Measurements from ENCODE around the gene TMEM30B.

The TMEM30B gene

DNA sequence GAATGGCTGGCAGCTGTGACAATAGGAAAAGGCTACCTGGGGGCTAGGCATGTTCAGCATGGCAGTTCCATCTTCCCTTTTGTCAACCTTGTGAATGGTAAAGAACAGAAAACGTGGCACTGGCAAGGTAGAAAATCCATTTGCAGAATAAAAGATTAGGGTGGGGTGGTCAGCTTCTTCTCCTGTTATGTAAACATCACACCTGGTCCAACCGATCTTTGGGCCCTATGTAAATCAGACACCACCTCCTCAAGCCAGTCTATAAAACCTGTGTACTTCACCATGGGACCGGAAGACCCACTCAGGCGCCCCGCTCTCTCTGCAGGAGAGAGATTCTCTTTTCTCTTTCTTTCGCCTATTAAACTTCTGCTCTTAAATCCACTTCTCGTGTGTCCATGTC is 19.6 kb upstream of the TMEM30B start:
- no peaks in the 10 kb centered on the region for H3K27me3 ChIP-seq (ENCODE audit: control insufficient read depth in 1 of 2, insufficient read depth in 2 of 2, low read length in 2 of 2)
- no peak overlapping the region for H3K4me3 ChIP-seq (ENCODE audit: low read depth in 1 of 2, low read length in 2 of 2)
- no peak overlapping the region for H3K9ac ChIP-seq (ENCODE audit: low read depth in 1 of 2, low read length in 2 of 2)
- no peaks in the 10 kb centered on the region for H3K36me3 ChIP-seq (ENCODE audit: control insufficient read depth in 1 of 2, insufficient read depth in 2 of 2, low read length in 2 of 2)
- H3K27ac ChIP-seq (ENCODE audit: low read depth, low read length): no peak overlapping the region
- H3K9me3 ChIP-seq (ENCODE audit: control insufficient read depth in 1 of 2, low read length in 2 of 2): no peaks in the 10 kb centered on the region
- peaks cover 15 to 31% of the 10 kb centered on the region in 2 donors for H3K4me1 ChIP-seq (ENCODE audit: control insufficient read depth in 1 of 2, insufficient read depth in 2 of 2, low read length in 2 of 2)

DNA sequence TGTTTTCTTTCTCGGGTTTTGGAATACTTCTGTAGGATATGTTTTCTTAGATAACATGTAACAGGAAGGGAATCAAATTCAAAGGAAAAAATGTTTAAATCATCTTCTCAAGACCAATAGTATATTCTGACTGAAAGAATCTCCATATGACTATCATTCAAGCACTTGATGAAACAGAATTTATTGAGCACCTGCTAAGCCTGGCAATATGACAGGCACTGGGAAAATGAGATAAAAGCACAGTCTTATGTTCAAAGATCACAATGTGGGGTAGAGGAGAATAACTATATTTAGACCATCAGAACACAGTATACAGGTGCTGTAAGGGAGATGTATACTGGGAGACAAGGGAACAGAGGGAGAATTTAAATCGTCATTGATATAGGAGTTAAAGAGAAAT is 19.1 kb upstream of the TMEM30B start:
- H3K27me3 ChIP-seq (ENCODE audit: control insufficient read depth in 1 of 2, insufficient read depth in 2 of 2, low read length in 2 of 2): no peaks in the 10 kb centered on the region
- H3K9ac ChIP-seq (ENCODE audit: low read depth in 1 of 2, low read length in 2 of 2): no peak overlapping the region

DNA sequence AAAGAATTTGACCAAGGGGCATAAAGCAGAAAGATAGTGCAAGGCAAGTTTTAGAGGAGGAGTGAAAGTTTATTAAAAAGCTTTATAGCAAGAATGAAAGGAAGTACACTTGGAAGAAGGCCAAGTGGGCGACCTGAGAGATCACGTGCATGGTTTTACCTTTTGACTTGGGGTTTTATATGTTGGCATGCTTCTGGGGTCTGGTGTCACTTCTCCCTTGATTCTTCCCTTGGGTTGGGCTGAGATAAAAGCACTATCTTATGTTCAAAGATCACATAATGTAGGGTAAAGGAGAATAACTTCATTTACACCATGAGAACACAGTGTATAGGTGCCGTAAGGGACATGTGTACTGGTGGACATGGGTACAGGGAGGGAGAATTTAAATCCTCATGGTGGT is 17.7 kb upstream of the TMEM30B start:
- Histone ChIP-seq H3K9me3 (ENCODE audit: control insufficient read depth in 1 of 2, low read length in 2 of 2) (no peaks in the 10 kb centered on the region), H3K27ac (ENCODE audit: low read depth, low read length) (no peak overlapping the region), H3K27me3 (ENCODE audit: control insufficient read depth in 1 of 2, insufficient read depth in 2 of 2, low read length in 2 of 2) (no peaks in the 10 kb centered on the region), H3K36me3 (ENCODE audit: control insufficient read depth in 1 of 2, insufficient read depth in 2 of 2, low read length in 2 of 2) (no peaks in the 10 kb centered on the region), H3K4me3 (ENCODE audit: low read depth in 1 of 2, low read length in 2 of 2) (peak overlapping the region; percentile 25 to 35), H3K9ac (ENCODE audit: low read depth in 1 of 2, low read length in 2 of 2) (no peak overlapping the region), H3K4me1 (ENCODE audit: control insufficient read depth in 1 of 2, insufficient read depth in 2 of 2, low read length in 2 of 2) (peaks cover 15 to 31% of the 10 kb centered on the region in 2 donors)

More for the DNA sequence above, 19.1 kb upstream of the TMEM30B start:
- Histone ChIP-seq H3K27ac (ENCODE audit: low read depth, low read length) (no peak overlapping the region), H3K4me3 (ENCODE audit: low read depth in 1 of 2, low read length in 2 of 2) (no peak overlapping the region), H3K9me3 (ENCODE audit: control insufficient read depth in 1 of 2, low read length in 2 of 2) (no peaks in the 10 kb centered on the region), H3K4me1 (ENCODE audit: control insufficient read depth in 1 of 2, insufficient read depth in 2 of 2, low read length in 2 of 2) (peaks cover 15 to 31% of the 10 kb centered on the region in 2 donors), H3K36me3 (ENCODE audit: control insufficient read depth in 1 of 2, insufficient read depth in 2 of 2, low read length in 2 of 2) (no peaks in the 10 kb centered on the region)

DNA sequence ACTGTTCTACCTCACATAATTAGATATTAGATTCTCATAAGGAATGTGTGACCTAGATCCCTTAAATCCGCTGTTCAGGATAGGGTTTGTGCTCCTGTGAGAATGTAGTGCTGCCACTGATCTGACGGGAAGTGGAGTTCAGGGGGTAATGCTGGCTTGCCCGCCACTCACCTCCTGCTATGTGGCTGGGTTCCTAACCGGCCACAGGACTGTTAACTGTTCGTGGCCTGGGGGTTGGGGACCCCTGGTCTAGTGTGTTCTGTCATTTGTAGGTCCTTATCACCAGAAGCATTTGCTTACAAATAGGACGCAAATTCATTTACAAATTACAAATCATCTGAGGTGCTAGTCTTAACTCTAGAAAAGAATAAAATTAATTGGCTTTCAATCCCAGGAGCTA is 16.4 kb upstream of the TMEM30B start:
- H3K4me3 ChIP-seq (ENCODE audit: low read depth in 1 of 2, low read length in 2 of 2): no peak overlapping the region
- no peaks in the 10 kb centered on the region for H3K36me3 ChIP-seq (ENCODE audit: control insufficient read depth in 1 of 2, insufficient read depth in 2 of 2, low read length in 2 of 2)
- H3K27ac ChIP-seq (ENCODE audit: low read depth, low read length): no peak overlapping the region
- no peaks in the 10 kb centered on the region for H3K9me3 ChIP-seq (ENCODE audit: control insufficient read depth in 1 of 2, low read length in 2 of 2)
- H3K9ac ChIP-seq (ENCODE audit: low read depth in 1 of 2, low read length in 2 of 2): no peak overlapping the region
- no peaks in the 10 kb centered on the region for H3K27me3 ChIP-seq (ENCODE audit: control insufficient read depth in 1 of 2, insufficient read depth in 2 of 2, low read length in 2 of 2)
- peaks cover 15 to 31% of the 10 kb centered on the region in 2 donors for H3K4me1 ChIP-seq (ENCODE audit: control insufficient read depth in 1 of 2, insufficient read depth in 2 of 2, low read length in 2 of 2)

DNA sequence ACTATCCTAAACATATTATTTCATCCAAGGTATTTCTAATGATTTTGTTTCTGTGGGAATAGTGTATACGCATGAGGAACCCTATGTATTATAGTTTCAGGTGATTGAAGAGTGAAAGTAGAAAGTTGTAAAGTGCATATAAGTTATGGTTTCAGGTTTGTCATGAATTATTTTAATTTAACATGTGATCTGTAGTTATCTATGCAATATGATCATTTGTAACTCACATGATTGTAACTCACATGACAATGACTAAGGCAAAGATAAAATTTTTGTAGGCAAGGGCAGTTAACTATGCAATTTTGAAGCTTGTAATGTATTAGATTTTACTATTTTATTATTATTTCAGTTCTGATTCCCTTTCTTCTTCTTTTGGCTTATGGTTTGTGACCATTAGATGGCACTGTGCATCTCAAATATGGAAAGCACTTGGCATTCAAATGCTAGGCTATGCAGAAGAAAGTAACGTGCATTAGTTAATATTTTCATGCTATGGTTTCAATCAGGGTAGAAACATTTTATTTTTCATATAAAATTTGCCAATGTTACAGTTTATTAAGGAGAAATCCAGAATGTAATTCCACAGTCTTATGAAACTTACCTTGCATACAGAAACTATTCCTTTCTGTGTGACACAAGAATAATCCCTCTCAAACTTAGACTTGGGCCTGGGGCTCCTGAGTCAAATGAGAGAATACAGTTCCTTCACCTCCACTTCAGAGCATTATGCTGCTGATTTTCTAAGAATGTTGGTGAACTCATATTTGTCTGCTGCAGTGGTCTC is 15.8 kb upstream of the TMEM30B start:
- no peak overlapping the region for H3K9ac ChIP-seq (ENCODE audit: low read depth in 1 of 2, low read length in 2 of 2)
- no peak overlapping the region for H3K4me3 ChIP-seq (ENCODE audit: low read depth in 1 of 2, low read length in 2 of 2)
- H3K27me3 ChIP-seq (ENCODE audit: control insufficient read depth in 1 of 2, insufficient read depth in 2 of 2, low read length in 2 of 2): no peaks in the 10 kb centered on the region
- H3K27ac ChIP-seq (ENCODE audit: low read depth, low read length): no peak overlapping the region
- no peaks in the 10 kb centered on the region for H3K9me3 ChIP-seq (ENCODE audit: control insufficient read depth in 1 of 2, low read length in 2 of 2)
- no peaks in the 10 kb centered on the region for H3K36me3 ChIP-seq (ENCODE audit: control insufficient read depth in 1 of 2, insufficient read depth in 2 of 2, low read length in 2 of 2)
- peaks cover 15 to 31% of the 10 kb centered on the region in 2 donors for H3K4me1 ChIP-seq (ENCODE audit: control insufficient read depth in 1 of 2, insufficient read depth in 2 of 2, low read length in 2 of 2)

DNA sequence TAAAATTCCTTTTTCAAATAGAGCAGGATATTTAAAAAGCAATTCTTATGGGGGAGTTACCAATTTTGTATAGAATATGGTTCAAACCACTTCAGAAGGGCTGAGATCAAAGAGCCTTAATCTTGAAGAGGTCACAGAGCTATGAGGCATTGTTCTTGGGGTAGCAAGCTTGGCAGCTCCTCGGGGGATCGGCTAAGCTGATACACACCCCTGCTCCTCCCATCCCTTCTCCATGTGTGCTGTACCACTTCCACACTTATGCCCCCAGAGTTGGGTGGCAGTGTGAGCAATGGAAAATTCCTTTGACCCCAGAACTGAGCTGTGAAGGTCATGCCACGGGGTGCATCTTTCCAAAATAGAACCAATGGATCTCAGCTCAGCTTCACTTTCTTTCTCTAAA is 15.0 kb upstream of the TMEM30B start:
- Histone ChIP-seq H3K9ac (ENCODE audit: low read depth in 1 of 2, low read length in 2 of 2) (no peak overlapping the region), H3K9me3 (ENCODE audit: control insufficient read depth in 1 of 2, low read length in 2 of 2) (no peaks in the 10 kb centered on the region), H3K27me3 (ENCODE audit: control insufficient read depth in 1 of 2, insufficient read depth in 2 of 2, low read length in 2 of 2) (no peaks in the 10 kb centered on the region), H3K27ac (ENCODE audit: low read depth, low read length) (no peak overlapping the region), H3K36me3 (ENCODE audit: control insufficient read depth in 1 of 2, insufficient read depth in 2 of 2, low read length in 2 of 2) (no peaks in the 10 kb centered on the region), H3K4me3 (ENCODE audit: low read depth in 1 of 2, low read length in 2 of 2) (no peak overlapping the region), H3K4me1 (ENCODE audit: control insufficient read depth in 1 of 2, insufficient read depth in 2 of 2, low read length in 2 of 2) (peaks cover 15 to 31% of the 10 kb centered on the region in 2 donors)

DNA sequence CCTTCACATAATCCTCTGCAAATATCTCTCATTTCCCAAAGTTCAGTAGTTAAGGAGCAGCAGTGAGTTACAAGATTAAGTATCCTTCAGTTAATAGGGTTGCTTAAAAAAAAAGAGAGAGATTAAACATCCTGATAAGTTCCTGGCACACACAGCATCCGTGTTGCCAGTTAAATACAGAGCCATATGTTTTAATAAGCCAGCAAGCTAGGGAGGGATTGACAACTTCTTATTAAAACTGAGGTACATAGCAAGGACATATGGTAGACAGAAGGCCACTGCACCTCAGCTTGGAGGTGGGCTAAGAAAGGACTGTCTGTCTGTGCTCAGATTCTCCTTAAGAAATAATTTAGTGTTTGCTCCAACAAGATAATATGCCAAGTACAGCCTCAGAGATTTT is 9.6 kb upstream of the TMEM30B start:
- Histone ChIP-seq H3K27ac (ENCODE audit: low read depth, low read length) (no peak overlapping the region), H3K36me3 (ENCODE audit: control insufficient read depth in 1 of 2, insufficient read depth in 2 of 2, low read length in 2 of 2) (no peaks in the 10 kb centered on the region), H3K27me3 (ENCODE audit: control insufficient read depth in 1 of 2, insufficient read depth in 2 of 2, low read length in 2 of 2) (no peaks in the 10 kb centered on the region)

DNA sequence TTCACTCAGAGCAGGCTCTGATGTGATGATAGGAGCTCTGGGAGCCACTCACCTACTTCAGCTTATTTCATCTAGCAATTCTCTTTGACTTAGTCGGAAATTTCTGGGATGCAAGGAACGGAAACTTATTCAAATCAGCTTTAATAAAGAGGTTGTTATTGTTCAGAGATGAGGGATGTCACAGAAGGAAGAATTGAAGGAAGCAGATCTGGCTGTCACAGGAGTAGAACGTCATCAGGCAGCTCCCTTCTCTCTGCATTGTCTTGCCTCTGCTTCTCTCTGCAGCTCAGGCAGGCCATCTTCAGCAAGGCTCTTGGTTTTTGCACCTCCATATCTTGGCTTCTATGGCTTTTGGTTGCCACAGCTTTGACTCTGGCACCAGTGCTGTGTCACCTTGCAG is 7.6 kb upstream of the TMEM30B start:
- no peaks in the 10 kb centered on the region for H3K36me3 ChIP-seq (ENCODE audit: control insufficient read depth in 1 of 2, insufficient read depth in 2 of 2, low read length in 2 of 2)
- H3K27ac ChIP-seq (ENCODE audit: low read depth, low read length): no peak overlapping the region
- H3K4me1 ChIP-seq (ENCODE audit: control insufficient read depth in 1 of 2, insufficient read depth in 2 of 2, low read length in 2 of 2): peaks cover 14 to 18% of the 10 kb centered on the region in 2 donors
- no peaks in the 10 kb centered on the region for H3K9me3 ChIP-seq (ENCODE audit: control insufficient read depth in 1 of 2, low read length in 2 of 2)
- no peak overlapping the region for H3K9ac ChIP-seq (ENCODE audit: low read depth in 1 of 2, low read length in 2 of 2)
- no peaks in the 10 kb centered on the region for H3K27me3 ChIP-seq (ENCODE audit: control insufficient read depth in 1 of 2, insufficient read depth in 2 of 2, low read length in 2 of 2)
- no peak overlapping the region for H3K4me3 ChIP-seq (ENCODE audit: low read depth in 1 of 2, low read length in 2 of 2)

More for the DNA sequence above, 9.6 kb upstream of the TMEM30B start:
- no peak overlapping the region for H3K4me3 ChIP-seq (ENCODE audit: low read depth in 1 of 2, low read length in 2 of 2)
- peaks cover 4% of the 10 kb centered on the region in 2 donors for H3K4me1 ChIP-seq (ENCODE audit: control insufficient read depth in 1 of 2, insufficient read depth in 2 of 2, low read length in 2 of 2)
- H3K9me3 ChIP-seq (ENCODE audit: control insufficient read depth in 1 of 2, low read length in 2 of 2): no peaks in the 10 kb centered on the region
- no peak overlapping the region for H3K9ac ChIP-seq (ENCODE audit: low read depth in 1 of 2, low read length in 2 of 2)

DNA sequence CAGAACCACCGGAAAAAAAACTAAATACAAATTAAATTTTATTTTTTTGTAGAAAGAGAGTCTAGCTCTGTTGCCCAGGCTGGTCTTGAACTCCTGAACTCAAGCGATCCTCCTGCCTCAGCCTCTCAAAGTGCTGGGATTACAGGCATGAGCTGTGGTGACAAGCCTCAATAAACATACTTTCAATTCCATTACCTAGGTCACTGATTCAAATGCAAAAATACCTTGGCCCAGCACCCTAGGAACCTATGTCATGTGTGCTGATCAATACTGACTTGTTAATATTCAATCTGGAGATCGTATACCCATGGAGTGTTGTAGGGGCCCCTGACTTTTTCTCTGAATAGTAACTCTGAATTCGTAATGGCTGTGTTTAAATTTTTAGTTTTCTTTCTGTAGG is 7.1 kb upstream of the TMEM30B start:
- H3K27ac ChIP-seq (ENCODE audit: low read depth, low read length): no peak overlapping the region
- H3K4me1 ChIP-seq (ENCODE audit: control insufficient read depth in 1 of 2, insufficient read depth in 2 of 2, low read length in 2 of 2): peaks cover 16 to 19% of the 10 kb centered on the region in 2 donors
- H3K36me3 ChIP-seq (ENCODE audit: control insufficient read depth in 1 of 2, insufficient read depth in 2 of 2, low read length in 2 of 2): no peaks in the 10 kb centered on the region
- no peaks in the 10 kb centered on the region for H3K27me3 ChIP-seq (ENCODE audit: control insufficient read depth in 1 of 2, insufficient read depth in 2 of 2, low read length in 2 of 2)
- H3K4me3 ChIP-seq (ENCODE audit: low read depth in 1 of 2, low read length in 2 of 2): no peak overlapping the region
- no peaks in the 10 kb centered on the region for H3K9me3 ChIP-seq (ENCODE audit: control insufficient read depth in 1 of 2, low read length in 2 of 2)
- no peak overlapping the region for H3K9ac ChIP-seq (ENCODE audit: low read depth in 1 of 2, low read length in 2 of 2)

DNA sequence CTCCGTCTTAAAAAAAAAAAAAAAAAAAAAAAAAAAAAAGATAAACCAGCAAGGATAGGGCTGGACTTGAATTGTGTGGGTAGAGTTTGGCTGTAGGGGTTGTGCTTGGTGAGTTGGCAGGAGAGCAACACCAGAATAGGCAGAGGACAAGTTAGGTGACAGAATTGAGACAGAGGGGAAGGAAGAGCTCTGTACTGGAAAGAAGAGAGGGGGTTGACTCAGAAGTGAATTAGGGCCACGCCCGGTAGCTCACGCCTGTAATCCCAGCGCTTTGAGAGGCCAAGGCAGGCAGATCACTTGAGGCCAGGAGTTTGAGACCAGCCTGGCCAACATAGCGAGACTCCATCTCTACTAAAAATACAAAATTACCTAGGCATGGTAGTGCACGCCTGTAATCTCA is 6.1 kb upstream of the TMEM30B start:
- Histone ChIP-seq H3K9ac (ENCODE audit: low read depth in 1 of 2, low read length in 2 of 2) (no peak overlapping the region), H3K27me3 (ENCODE audit: control insufficient read depth in 1 of 2, insufficient read depth in 2 of 2, low read length in 2 of 2) (no peaks in the 10 kb centered on the region), H3K9me3 (ENCODE audit: control insufficient read depth in 1 of 2, low read length in 2 of 2) (no peaks in the 10 kb centered on the region), H3K27ac (ENCODE audit: low read depth, low read length) (no peak overlapping the region), H3K4me1 (ENCODE audit: control insufficient read depth in 1 of 2, insufficient read depth in 2 of 2, low read length in 2 of 2) (peaks cover 19 to 23% of the 10 kb centered on the region in 2 donors), H3K36me3 (ENCODE audit: control insufficient read depth in 1 of 2, insufficient read depth in 2 of 2, low read length in 2 of 2) (no peaks in the 10 kb centered on the region), H3K4me3 (ENCODE audit: low read depth in 1 of 2, low read length in 2 of 2) (no peak overlapping the region)

All from duodenal mucosa (tissue), 2 donors.